Middle frontal gyrus (tissue), 1 donor: ENCODE measurements around the gene EPB41L2.
"Not testable (repeated sequence)": the region's sequence is repeated elsewhere in the genome, so short reads cannot be mapped to it uniquely, and the experiment has no call there.

Experiments
- DNase-seq: peaks from one replicate; pipeline ENCODE4 v3.0.0-alpha.2; 2015; ENCODE audit warnings: low spot score; ENCODE audit errors: extremely low spot score

EPB41L2 gene

GRCh38 chr6:130810307-130811030, 252.6 kb downstream of the EPB41L2 start:
- no peak for DNase-seq

GRCh38 chr6:130801368-130801767, 261.7 kb downstream of the EPB41L2 start:
- not testable (repeated sequence) for DNase-seq

GRCh38 chr6:130797061-130797460, 266.0 kb downstream of the EPB41L2 start:
- no peak for DNase-seq

- DNase-seq = no peak
Observed at GRCh38 chr6:130796313-130796905, 266.6 kb downstream of the EPB41L2 start.

- no peak for DNase-seq
Observed at GRCh38 chr6:130794738-130795137, 268.3 kb downstream of the EPB41L2 start.

- DNase-seq = no peak
Observed at GRCh38 chr6:130794010-130794697, 268.9 kb downstream of the EPB41L2 start.
